IPS-NIHi7 (cell line): ENCODE data around the gene CBFA2T3.

Experiments used
- DNase-seq: peaks from one replicate; pipeline ENCODE4 v3.0.0; 2012; ENCODE audit warnings: mixed read lengths; ENCODE audit errors: extremely low spot score

Gene CBFA2T3

DNA sequence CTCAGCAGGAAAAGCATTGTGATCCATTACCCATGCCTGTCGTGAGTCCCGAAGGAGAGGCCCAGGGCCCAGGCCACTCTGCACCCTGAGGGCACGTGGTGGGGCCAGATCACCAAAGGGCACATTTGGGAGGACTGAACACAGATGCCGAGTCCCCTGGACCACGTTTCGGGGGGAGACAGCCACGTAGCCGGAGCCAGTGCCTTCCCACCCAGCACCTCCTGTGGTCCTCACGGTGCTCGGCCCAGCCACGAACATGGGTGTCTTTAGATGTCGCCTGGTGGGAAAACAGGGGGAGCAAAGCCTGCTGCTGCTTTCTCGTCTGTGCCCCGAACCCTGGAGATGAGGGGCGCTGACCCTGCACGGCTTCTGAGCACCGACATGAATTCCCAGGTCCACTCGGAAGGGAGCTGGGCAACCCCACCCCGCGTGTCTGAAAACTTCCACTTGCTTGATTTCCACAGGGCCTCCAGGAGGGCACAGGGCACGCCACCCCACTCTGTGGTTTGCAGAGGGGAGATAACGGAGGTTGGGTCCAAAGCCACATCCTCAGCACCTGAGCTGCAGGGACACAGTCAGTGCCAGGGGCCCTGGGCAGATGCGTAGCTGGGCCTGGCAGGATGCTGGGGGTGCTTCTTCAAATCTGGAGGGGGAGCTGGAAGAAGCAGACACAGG, 14.4 kb downstream of the CBFA2T3 start:
- no peak for DNase-seq

DNA sequence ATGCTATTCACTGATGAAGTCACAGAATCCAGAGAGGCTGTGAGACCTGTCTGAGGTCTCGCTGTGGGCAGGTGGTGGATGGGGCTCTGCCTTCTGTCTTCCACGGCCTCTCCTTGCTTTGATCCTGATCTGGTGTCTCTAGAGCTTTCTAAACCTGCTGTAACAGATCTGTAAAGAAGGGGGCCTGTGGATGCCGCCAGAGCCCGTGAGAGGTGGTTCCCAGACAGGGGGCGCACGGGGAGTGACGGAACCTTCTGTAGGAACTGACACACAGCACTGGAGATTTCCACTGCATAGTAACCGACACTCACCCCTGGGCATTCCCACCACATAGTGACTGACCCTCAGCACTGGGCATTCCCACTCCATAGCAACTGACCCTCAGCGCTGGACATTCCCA, 16.0 kb downstream of the CBFA2T3 start:
- no peak for DNase-seq

DNA sequence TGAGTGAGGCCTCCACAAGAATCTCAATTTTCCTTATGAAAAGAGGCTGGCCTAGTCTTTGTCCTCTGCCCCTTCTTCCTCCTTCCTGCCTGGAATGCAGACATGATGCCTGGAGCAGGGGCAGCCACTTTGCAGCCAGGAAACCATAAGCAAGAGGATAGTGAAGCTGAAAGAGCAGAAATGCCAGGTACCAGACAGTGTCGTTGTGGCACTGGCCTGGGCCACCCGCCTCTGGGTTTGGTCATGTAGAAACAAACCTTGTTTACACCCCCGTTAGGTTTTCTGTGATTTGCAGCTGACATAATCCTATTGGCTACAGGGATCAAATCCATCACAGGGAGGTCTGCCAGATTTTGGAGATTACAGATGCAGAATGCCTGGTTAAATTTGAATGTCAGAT, 16.5 kb downstream of the CBFA2T3 start:
- DNase-seq: no peak

DNA sequence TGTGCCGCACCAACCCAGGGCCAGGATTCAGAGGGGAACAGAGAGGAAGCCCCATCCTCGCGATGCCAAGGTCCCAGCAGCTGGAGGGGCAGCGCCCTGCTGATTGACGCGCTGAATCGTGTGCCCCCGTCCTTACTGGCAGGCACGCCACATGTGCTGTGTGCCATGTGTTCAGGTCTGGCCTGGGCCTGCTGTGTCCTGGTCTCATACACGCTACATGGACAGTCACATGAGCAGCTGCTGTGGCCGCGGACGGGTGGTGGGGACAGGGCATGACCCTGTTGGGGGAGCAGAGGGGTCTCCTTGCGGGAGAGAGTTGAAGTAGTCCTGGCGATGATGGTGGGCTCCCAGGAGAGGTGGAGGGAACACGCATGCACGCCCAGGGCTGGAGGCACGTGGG, 18.0 kb downstream of the CBFA2T3 start:
- no peak for DNase-seq

DNA sequence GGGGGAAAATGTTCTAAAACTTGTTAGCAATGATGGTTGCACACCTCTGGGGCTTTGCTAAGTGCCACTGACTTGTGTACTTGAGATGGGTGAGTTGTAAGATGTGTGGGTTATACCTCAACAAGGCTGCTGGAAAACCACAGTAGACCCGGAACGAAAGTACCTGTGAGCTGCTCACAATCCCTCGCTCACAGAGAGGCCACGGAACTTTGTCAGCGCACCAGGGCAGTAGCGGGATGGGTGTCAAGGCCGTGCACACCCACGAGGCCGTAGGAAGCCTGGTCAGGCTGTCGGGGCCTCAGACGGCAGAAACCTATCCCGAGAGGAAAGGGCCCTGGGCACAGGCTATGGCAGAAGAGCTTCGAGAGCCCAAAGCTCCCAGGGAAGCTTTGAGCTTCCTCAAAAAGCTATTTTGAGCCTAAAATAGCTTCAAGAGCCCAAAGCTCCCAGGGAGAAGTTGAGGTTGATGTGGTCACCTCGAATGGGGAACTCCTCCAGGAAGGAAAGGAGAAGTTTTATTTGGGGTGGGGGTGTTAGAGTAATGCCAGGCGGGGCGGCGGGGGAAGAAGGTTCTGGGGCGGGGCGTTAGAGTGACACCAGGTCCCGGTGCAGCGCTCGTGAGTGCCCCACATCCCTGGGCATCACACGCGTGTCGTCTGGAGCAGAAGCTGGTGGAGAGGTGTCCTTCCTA, 19.0 kb downstream of the CBFA2T3 start:
- DNase-seq: no peak

DNA sequence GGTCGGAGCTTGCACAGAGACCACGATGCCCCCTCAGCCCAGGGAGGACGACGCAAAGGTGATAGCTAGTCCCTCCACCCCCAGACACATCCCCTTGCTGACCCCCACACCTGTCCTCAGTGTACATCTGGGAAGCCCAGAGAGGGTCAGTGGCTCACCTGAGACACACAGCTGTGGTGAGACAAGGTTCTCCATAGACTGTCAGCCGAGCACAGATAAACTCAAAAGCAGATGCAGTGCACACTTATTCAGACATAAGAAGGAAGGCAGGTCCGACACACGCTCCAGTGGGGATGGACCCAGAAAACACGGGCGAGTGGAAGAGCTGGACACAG, 19.6 kb downstream of the CBFA2T3 start:
- no peak for DNase-seq

DNA sequence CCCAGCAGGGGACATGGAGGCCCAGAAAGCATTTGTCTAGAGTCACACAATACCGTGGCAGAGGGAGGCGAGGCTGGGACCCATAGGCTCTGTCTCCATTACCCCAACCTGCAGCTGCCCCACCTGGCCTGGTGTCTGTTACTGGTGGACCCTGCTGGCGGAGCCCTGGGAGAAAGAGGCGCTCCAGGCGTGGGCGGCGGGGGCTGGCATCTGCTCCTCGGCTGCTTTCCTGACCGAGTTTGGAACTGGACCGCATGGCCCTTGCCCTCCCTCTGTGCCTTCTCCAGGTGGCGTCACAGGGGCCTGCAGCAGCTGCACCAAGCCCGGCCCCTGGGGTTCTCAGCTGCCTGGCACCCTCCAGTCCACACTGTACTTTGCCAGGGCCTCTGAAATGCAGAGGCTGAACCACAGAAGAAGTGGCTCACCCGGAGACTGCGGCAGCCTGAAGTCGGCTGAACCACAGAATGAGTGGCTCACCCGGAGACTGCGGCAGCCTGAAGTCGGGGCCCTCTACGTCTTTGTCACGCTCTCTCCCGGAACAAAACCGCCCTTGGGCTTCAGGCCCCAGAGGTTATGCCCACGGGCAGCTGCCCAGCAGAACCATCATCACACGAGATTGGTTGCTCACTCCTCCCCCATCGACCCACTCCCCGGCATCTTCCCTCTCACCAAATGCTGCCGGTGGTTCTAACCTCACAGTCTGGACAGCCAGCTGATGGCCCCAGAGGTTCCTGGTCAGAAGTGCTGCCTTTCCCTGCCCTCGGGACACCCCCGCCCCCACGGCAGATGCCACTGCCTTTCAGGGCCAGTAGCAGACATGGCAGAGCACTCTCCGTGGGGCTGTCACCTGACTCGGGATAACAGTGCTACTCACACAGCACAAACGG, 20.2 kb downstream of the CBFA2T3 start:
- no peak for DNase-seq

DNA sequence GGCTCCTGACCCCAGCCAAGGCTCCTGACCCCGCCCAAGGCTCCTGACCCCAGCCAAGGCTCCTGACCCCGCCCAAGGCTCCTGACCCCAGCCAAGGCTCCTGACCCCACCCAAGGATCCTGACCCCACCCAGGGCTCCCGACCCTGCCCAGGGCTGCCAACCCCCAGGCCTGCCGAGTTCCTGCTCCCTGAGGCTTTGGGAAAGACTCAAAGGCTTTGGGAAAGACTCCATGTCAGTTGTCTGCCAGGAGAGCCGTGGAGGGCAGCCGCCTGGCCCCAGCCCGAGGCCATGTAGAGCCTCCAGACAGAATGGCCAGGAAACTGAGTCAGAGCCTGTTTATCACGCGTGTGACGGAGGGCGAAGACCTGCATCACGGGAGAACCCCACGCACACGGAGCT, 21.1 kb downstream of the CBFA2T3 start:
- no peak for DNase-seq

DNA sequence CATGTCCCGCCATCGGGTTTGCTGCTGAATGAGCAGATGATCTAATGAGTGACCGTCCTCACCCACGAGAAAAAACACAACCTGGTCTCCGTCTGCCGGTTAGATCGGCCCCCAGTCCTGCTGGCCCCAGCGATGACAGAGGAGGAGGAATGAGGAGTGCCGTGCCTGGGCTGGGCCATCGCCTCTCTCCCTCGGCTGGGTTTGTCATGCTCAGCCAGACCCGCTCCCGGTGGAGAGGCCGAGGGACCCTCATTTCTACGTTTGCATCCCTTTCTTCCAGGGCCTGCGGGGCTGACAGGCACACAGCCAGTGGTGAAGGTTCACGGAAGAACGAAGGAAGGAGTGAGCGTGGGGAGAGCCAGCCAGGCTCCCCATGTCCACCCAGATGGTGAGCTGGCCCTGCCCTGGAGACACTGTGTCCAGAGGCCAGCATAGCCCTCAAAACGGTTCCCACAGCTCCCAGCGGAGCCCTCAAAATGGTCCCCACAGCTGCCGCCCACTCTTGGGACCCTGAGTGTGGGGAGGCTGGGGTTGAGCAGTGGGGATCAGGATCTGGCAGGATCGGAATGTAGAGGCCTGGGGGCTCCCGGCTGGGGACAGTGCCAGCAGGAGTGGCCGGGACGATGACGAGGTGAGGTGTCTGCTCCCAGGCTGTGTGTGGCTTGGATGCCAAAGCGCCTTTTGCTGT, 23.9 kb downstream of the CBFA2T3 start:
- no peak for DNase-seq

DNA sequence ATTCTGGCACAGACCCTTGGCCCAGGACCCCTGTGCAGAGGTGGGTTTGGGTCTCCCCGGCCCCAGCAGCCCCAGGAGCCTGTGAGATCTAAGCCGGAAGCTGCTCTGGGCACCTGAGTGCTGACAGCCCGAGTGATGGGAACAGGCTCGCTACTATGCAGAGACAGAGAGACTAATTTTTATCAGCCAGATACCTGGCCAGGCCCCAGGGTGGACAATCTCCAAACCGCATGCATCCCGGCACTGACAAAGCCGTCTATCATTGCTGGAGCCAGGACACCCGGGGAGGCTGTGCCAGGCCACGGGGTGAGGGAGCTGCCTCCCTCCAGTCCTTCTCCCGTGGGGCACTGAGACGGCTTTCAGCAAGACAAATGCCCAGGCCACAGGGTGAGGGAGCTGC, 25.0 kb downstream of the CBFA2T3 start:
- no peak for DNase-seq

DNA sequence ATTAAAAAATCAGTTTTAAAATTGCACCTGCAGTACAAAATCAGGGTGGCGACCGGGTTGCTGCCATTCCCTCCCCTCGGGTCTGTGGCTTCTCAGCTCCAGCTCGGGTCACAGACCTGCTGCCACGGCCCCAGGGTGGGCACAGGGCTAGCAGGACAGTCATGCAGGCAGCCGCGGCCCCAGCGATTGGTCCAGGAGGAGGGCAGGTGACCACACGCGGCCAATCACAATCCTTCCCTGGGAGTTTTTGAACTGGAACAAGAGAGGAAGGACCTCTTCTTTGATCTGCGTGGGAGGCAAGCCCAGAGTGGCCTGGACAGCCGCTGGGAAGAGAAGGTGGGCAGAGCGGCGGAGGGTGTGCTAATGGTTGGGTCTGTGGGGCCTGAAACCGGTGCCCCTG, 25.5 kb downstream of the CBFA2T3 start:
- DNase-seq: no peak

DNA sequence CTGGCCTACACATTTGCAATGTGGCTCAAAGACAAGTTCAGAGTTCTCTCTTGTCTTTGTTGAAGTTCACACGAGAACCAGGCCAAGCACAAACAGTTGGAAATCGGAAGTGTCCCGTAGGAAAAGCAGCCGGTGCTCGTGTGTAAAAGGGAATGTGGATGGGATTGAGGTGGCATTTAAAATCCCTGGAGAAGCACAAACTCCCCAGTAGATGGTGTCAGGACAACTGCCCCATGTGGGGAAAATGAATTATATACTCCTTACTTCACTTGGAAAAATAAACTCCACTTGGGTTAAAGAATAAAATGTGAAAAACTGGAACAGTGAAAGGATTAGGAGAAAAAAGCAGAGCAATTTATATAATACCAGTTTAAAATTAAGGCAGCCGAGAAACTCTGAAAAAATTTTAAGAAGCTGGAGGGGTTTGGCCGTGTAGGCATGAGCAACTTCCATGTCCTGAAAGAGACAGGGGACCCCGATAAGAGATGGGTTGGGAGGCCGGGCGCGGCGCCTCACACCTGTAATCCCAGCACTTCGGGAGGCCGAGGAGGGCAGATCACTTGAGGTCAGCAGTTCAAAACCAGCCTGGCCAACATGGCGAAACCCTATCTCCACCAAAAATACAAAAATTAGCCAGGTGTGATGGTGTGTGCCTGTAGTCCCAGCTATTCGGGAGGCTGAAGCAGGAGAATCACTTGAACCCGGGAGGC, 28.1 kb downstream of the CBFA2T3 start:
- DNase-seq: no peak

DNA sequence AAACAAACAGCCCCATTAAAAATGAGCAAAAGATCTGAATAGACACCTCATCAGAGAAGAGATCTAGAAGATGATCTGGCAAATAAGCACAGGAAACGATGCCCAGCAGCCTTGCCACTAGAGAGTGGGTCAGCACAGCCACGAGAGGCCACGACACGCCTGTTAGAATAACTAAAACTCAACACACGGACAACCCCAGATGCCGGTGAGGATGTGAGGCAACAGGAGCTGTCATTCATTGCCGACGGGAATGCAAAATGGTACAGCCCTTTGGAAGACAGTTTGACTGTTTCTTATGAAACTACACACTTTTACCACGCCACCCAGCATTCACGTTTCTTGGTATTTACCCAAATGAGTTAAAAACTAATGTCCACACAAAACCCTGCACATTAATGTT, 31.5 kb downstream of the CBFA2T3 start:
- no peak for DNase-seq

DNA sequence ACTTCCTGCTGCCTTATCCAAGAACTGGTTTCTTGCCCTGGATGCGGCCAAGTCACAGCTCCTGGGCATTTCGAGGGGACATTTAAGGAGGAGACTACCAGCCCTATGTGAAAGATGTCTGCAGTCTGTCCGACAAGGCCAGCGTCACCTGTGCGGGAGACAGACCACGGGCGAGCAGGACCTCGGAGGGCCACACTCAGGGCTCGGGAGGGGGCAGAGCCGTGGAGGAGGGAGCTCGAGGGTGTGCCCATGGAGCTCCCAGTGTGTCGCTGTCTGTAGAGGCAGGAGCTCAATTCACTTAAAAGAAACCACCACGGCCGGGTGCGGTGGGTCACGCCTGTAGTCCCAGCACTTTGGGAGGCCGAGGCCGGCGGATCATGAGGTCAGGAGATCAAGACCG, 33.3 kb downstream of the CBFA2T3 start:
- DNase-seq: no peak

DNA sequence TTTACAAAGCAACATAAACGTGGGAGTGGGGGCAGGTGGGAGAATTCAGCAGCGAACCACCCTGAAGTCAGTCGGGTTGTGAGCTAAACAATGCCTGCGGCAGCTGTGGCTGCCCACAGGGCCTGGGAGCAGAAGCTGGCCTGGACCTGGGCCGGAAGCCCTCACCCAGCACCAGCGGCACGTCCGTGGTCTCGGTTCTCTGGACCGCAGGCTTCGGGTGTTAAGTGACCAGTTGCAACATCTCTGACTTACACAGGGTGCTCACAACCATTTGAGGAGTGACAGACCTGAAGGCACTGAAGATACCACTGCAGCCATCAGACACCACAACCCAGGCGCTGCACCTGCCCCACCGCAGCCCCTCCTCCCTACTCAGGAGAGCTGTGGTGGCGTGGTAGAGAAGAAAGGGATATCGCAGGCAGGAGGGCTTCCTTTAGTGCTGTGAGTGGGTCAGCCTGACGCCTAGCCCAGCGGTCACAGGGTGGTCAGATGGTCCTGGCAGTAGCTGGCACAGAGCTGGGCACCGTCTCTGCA, 33.8 kb downstream of the CBFA2T3 start:
- DNase-seq: no peak

DNA sequence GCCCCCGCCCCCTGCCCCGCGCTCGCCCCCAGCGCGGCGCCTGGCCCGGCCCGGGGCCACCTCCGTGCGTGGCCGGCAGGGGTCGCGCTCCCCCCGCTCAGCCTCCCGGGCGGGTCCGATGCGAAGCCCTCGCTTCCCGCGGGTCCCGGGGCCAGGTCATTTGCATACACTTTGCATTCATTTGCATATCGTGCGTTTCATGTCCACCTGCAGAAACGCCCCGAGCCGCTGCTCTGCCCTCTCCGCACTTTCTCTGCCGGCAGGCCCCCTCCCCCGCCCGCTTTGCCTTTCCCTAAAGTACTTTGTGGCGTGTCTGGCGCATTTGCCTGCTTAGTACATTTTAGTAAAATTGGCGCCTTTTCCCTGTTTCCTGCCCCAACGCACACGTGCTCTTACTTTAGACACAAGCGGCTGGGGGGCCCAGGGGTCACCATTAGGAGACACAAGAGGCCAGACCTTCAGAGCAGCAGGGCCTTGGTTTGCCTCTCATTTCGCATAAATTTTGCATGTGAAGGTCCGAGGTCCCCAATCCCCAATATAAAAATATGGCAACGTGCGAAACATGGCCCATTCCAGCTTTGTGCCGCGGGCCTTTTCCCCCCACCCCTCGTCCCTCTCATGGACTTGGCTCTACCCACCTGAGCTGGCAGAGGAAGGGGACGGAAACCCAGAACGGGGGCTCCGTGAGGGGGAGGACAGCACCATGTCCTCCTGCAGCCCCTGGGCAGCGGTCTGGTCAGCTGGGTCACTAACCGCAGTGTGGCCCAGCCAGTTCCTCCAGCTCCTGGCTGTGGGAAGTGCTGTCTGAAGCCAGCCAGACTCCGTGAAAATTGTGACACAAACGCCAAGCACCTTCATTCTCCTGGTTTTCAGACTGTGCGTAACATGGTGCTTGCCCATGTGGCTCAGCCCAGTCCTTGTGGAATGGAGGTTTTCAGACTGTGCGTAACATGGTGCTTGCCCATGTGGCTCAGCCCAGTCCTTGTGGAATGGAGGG, 34.8 kb downstream of the CBFA2T3 start:
- peak; percentile 93 for DNase-seq

DNA sequence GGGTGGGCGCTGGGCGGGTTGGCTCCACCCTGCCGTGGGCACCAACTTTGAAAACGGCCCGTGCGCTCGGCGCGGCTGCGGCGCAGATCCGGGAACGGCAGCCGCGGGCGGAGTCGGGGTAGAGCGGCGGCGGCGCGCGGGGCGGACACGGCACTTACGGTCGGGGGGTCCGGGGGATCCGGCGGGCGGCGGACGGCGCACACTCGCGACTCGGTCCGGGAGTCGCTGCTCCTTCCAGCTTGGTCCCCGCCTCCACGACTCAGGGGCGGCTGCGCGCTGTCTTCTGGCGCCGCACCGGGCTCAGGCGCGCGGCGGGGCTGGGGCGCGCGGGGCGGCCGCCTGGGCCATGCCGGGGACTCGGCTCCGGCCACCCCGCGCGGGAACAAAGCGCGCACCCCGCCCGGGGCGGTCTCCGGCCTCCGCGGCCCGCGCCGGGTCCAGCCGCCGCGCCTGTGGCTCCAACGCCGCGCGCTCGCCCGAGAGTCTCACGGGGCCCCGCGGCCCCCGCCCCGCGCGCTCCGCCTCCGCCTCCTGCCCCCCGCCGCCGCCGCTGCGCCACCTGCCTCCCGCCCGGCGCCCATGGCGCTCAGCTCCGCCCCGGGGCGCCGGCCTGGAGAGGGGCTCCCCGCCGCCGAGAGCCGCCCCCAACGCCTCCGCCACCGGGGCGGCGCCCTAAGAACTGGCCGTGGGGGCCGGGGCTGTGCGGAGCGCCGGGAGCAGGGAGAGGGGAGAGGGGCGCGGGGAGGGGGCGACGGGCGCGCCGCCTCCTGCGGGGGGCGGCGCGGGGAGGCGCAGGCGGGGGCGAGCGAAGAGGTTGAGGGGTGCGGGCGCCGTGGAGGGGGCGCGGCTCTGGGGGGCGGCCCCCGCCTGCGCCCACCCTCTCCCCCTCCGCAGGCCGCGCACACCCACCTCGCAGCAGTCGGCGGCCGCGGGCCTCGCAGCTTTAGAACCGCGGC, 35.9 kb downstream of the CBFA2T3 start:
- no peak for DNase-seq

DNA sequence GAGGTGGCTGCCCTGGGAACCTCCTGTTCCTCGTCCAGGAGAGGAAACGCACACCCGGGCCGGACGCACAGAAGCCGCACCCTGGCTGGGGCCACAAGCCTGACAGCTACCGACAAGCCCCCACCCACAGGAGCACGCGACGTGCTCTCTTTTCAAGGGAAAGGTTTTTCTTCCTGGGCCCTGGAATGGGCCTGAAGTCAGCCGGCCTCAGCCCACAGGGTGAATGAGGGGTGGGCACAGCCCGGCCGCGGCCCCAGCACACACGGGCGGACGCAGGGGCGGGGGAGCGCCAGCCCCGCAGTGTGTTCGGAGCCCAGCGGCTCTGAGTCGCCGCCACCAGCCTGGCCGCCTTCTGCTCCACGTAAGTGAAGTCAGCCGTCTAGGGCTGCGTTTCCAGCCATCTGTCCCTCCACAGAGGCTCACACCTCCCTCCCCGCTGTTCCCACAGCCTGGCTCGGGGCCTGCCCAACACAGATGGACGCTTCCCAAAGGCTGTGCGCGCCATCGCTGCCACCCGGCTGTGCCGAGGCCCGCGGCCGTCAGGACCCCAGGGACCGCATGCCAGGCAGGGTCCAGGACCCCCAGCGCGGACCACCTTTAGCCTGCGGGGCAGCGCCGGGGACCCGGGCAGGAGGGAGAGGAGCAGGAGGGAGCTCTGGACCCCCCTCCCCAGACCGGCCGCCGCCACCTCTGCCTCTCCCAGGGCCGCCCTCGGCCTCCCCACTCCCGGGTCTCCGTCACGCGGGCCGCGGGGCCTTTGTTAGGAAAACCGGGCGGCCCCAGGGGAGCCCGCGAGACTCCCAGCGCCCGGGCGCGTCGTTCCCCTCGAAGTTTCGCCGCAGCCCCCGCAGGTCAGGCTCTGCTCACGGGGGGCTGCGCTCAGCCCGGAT, 36.8 kb downstream of the CBFA2T3 start:
- DNase-seq: peak; percentile 49
